CD14-positive monocyte (primary cell): ENCODE data around the gene SH2D4B. TPM values are rescaled to one million over a fixed set of nuclear protein-coding genes. Genes with fewer than 3 reads are reported as not detected.

Experiments
- DNase-seq, 3 donors: peaks; one replicate each; pipeline ENCODE4 v3.0.0-alpha.2; 2011 to 2022
- H2AFZ ChIP-seq: 2 replicates; pipeline ENCODE4 v1.6.0; 2012; ENCODE audit warnings: mild to moderate bottlenecking, low read depth, low read length, inconsistent platforms; ENCODE audit not compliant: insufficient read depth, poor library complexity, severe bottlenecking
- H3K27ac ChIP-seq, 2 donors: 1 replicate in 1 of 2; 2 replicates in 1 of 2; pipeline ENCODE4 v1.5.1; 2012 to 2013; ENCODE audit warnings: low read length in 2 of 2, control low read depth in 1 of 2, inconsistent platforms in 1 of 2, low read depth in 1 of 2, mild to moderate bottlenecking in 1 of 2
- H3K27me3 ChIP-seq, 2 donors: one replicate each; pipeline versions ENCODE4 v1.6.0 to v1.6.1; 2011 to 2013; ENCODE audit warnings: low read length in 2 of 2; ENCODE audit not compliant: control insufficient read depth in 2 of 2, insufficient read depth in 2 of 2
- H3K36me3 ChIP-seq, 2 donors: replicated peaks in 1 of 2; 1 replicate in 1 of 2; 2 replicates in 1 of 2; pipeline versions ENCODE4 v1.5.1 to v1.6.1; 2012 to 2013; ENCODE audit warnings: low read length in 2 of 2, control low read depth in 1 of 2, inconsistent platforms in 1 of 2, mild to moderate bottlenecking in 1 of 2; ENCODE audit not compliant: insufficient read depth in 2 of 2, control insufficient read depth in 1 of 2
- H3K4me1 ChIP-seq, 2 donors: 1 replicate in 1 of 2; 2 replicates in 1 of 2; pipeline versions ENCODE4 v1.5.1 to v1.6.1; 2012 to 2013; ENCODE audit warnings: low read length in 2 of 2, control low read depth in 1 of 2, inconsistent platforms in 1 of 2, mild to moderate bottlenecking in 1 of 2, moderate library complexity in 1 of 2; ENCODE audit not compliant: insufficient read depth in 2 of 2, control insufficient read depth in 1 of 2
- H3K4me2 ChIP-seq: replicated peaks from 2 replicates; pipeline ENCODE3; 2012; ENCODE audit warnings: low read length, moderate library complexity, mild to moderate bottlenecking; ENCODE audit not compliant: poor library complexity, severe bottlenecking; ENCODE audit errors: extremely low read depth
- H3K4me3 ChIP-seq, 3 experiments: fragments of 200-600 bp in 1 of 3; sonication (generic) in 1 of 3; replicated peaks in 1 of 3; 1 replicate in 2 of 3; 2 replicates in 1 of 3; pipeline ENCODE4 v1.5.1; 2011 to 2013; ENCODE audit warnings: low read length in 3 of 3, mild to moderate bottlenecking in 3 of 3, control low read depth in 2 of 3, low read depth in 2 of 3, inconsistent platforms in 1 of 3, moderate library complexity in 1 of 3
- H3K79me2 ChIP-seq: 2 replicates; pipeline ENCODE4 v1.6.0; 2012; ENCODE audit warnings: mild to moderate bottlenecking, control low read depth, inconsistent platforms, low read length, moderate library complexity; ENCODE audit not compliant: insufficient read depth
- H3K9ac ChIP-seq: 2 replicates; pipeline ENCODE4 v1.6.0; 2017; ENCODE audit warnings: low read length, mild to moderate bottlenecking; ENCODE audit not compliant: insufficient read depth, poor library complexity, severe bottlenecking
- H3K9me3 ChIP-seq, 2 donors: replicated peaks in 1 of 2; 1 replicate in 1 of 2; 2 replicates in 1 of 2; pipeline versions ENCODE4 v1.5.1 to v1.6.1; 2012 to 2013; ENCODE audit warnings: low read length in 2 of 2, control low read depth in 1 of 2; ENCODE audit not compliant: control insufficient read depth in 1 of 2, insufficient read depth in 1 of 2
- H4K20me1 ChIP-seq: 2 replicates; pipeline ENCODE4 v1.6.0; 2012; ENCODE audit warnings: mild to moderate bottlenecking, low read length, control low read depth, moderate library complexity; ENCODE audit not compliant: insufficient read depth
- H3K27ac Mint-ChIP-seq, 7 donors: one replicate each; pipeline ENCODE4 v1.8.0; 2020; ENCODE audit warnings: mild to moderate bottlenecking in 7 of 7, mixed read lengths in 7 of 7, moderate library complexity in 6 of 7, inconsistent platforms in 2 of 7
- H3K27me3 Mint-ChIP-seq, 3 donors: one replicate each; pipeline ENCODE4 v1.8.0; 2021 to 2022; ENCODE audit warnings: low read depth in 3 of 3, mild to moderate bottlenecking in 3 of 3, mixed read lengths in 3 of 3, moderate library complexity in 3 of 3, inconsistent platforms in 1 of 3
- H3K36me3 Mint-ChIP-seq, 2 donors: one replicate each; pipeline ENCODE4 v1.8.0; 2020; ENCODE audit warnings: mixed read lengths in 2 of 2, inconsistent platforms in 1 of 2, mild to moderate bottlenecking in 1 of 2
- H3K4me1 Mint-ChIP-seq: one replicate; pipeline ENCODE4 v1.8.0; 2020; ENCODE audit warnings: mild to moderate bottlenecking, mixed read lengths
- H3K4me3 Mint-ChIP-seq, 2 donors: one replicate each; pipeline ENCODE4 v1.8.0; 2020; ENCODE audit warnings: mild to moderate bottlenecking in 2 of 2, mixed read lengths in 2 of 2, moderate library complexity in 1 of 2
- H3K9me3 Mint-ChIP-seq, 7 donors: one replicate each; pipeline ENCODE4 v1.8.0; 2020 to 2022; ENCODE audit warnings: mixed read lengths in 7 of 7, mild to moderate bottlenecking in 6 of 7, moderate library complexity in 6 of 7, inconsistent platforms in 2 of 7
- CTCF ChIP-seq: fragments of 200-600 bp; IDR thresholded peaks from one replicate; pipeline ENCODE4 v1.8.0; 2022; ENCODE audit warnings: antibody characterized with exemption, mild to moderate bottlenecking
- WGBS: methylation state at CpG from one replicate; pipeline ENCODE4 v1.1.5; 2013; ENCODE audit warnings: missing lambda C conversion rate; ENCODE audit not compliant: insufficient coverage; 5-methylcytosine and 5-hydroxymethylcytosine counted together
- intact Hi-C, 2 donors: fragments of 100-400 bp; cut with micrococcal nuclease; formaldehyde crosslinking; loops; one replicate each; pipeline versions ENCODE4 v1.15.0 to v1.15.1; 2023
- polyA plus RNA-seq, 3 donors: library from polyadenylated mRNA; depleted of rRNA in 1 of 3; unstranded in 2 of 3; stranded (reverse) in 1 of 3; fragments of 300-500 nt in 2 of 3; fragments of >200 nt in 1 of 3; fragmentation: Illumina TruSeq in 2 of 3; gene quantifications; 1 replicate in 2 of 3; 2 replicates in 1 of 3; pipeline ENCODE4 v1.2.3, GENCODE V29; 2012 to 2021

SH2D4B gene
- polyA plus RNA-seq, 3 donors = 0.01 TPM; not detected in 2

- Mint-ChIP-seq H3K4me3 (peak overlapping the region; percentile 14 to 39), H3K36me3 (no peaks in the 10 kb centered on the region), H3K27ac (no peak overlapping the region), H3K27me3 (peaks cover 7 to 10% (median 8%) of the 10 kb centered on the region in 3 donors), H3K4me1 (peaks cover 16% of the 10 kb centered on the region), H3K9me3 (peaks cover 0 to 2% (median 1%) of the 10 kb centered on the region in 7 donors)
- no peak for TF ChIP-seq CTCF
- no peak overlapping the region for H3K9ac ChIP-seq
- H3K4me3 ChIP-seq = no peak overlapping the region
- DNase-seq = peak in 1 of 3 donors; percentile 17
- no peaks in the 10 kb centered on the region for H4K20me1 ChIP-seq
- intact Hi-C loops = no loop called here
- peaks cover 3 to 10% of the 10 kb centered on the region in 2 donors for H3K4me1 ChIP-seq
- H3K27me3 ChIP-seq = no peaks in the 10 kb centered on the region
- H3K27ac ChIP-seq = no peak overlapping the region
- H3K4me2 ChIP-seq = no peak overlapping the region
- WGBS = 18% methylated on average over 4 of the region's 11 CpGs
- no peaks in the 10 kb centered on the region for H3K9me3 ChIP-seq
- H2AFZ ChIP-seq = no peak overlapping the region
- no peaks in the 10 kb centered on the region for H3K36me3 ChIP-seq
- H3K79me2 ChIP-seq = no peaks in the 10 kb centered on the region
These were observed 3.5 kb downstream of the SH2D4B start for GRCh38 chr10:80540981-80541750.

GRCh38 chr10:80542053-80542452 lies 4.4 kb downstream of the SH2D4B start:
- intact Hi-C loops = no loop called here
- H3K4me1 ChIP-seq = peaks cover 0 to 6% of the 10 kb centered on the region in 2 donors
- no peak for TF ChIP-seq CTCF
- Mint-ChIP-seq H3K27ac (no peak overlapping the region), H3K27me3 (peaks cover 7 to 10% (median 8%) of the 10 kb centered on the region in 3 donors), H3K36me3 (no peaks in the 10 kb centered on the region), H3K4me1 (peaks cover 12% of the 10 kb centered on the region), H3K9me3 (peaks cover 0 to 2% (median 1%) of the 10 kb centered on the region in 7 donors), H3K4me3 (no peak overlapping the region)
- H3K36me3 ChIP-seq = no peaks in the 10 kb centered on the region
- H2AFZ ChIP-seq = no peak overlapping the region
- WGBS = no CpG with 5 or more reads among the region's 4 CpGs
- no peak overlapping the region for H3K27ac ChIP-seq
- H3K9ac ChIP-seq = no peak overlapping the region
- H3K27me3 ChIP-seq = no peaks in the 10 kb centered on the region
- DNase-seq = no peak
- no peak overlapping the region for H3K4me2 ChIP-seq
- no peaks in the 10 kb centered on the region for H3K9me3 ChIP-seq
- no peak overlapping the region for H3K4me3 ChIP-seq
- H4K20me1 ChIP-seq = no peaks in the 10 kb centered on the region
- H3K79me2 ChIP-seq = no peaks in the 10 kb centered on the region
